Endothelial cell of umbilical vein (primary cell): Measurements from ENCODE around the gene MXI1. TPM values are rescaled to one million over a fixed set of nuclear protein-coding genes. Genes with fewer than 3 reads are reported as not detected.
"Not testable (repeated sequence)": the region's sequence is repeated elsewhere in the genome, so short reads cannot be mapped to it uniquely, and the experiment has no call there.

Experiments
- BruUV-seq: library from RNA; stranded (reverse); fragments of 400-500 nt; replicated peaks from 2 replicates; lab custom pipeline; 2021; lab: Mats Ljungman, UMichigan
- CTCF ChIA-PET: fragments of 300-600, 350-600 bp; sonication (Branson Sonifier 250); formaldehyde crosslinking; loops from one replicate; lab custom pipeline; 2021; ENCODE audit warnings: antibody characterized with exemption, inconsistent platforms; lab: Charles Lee
- POLR2A ChIA-PET: fragments of 300-600, 350-600 bp; sonication (Branson Sonifier 250); formaldehyde crosslinking; loops from one replicate; lab custom pipeline; 2021; ENCODE audit warnings: antibody characterized with exemption, inconsistent platforms; lab: Charles Lee
- DNase-seq: peaks from one replicate; pipeline ENCODE4 v3.0.0-alpha.2; 2011; ENCODE audit warnings: low read depth, low spot score
- FAIRE-seq: peaks from 2 replicates; lab custom pipeline; 2011; peaks lifted over from hg19 to GRCh38; lab: Jason Lieb, UNC
- H2AFZ ChIP-seq: 2 replicates; pipeline ENCODE4 v1.6.0; 2012; ENCODE audit warnings: low read depth, low read length, control low read depth, inconsistent platforms
- H3K27ac ChIP-seq: 2 replicates; pipeline ENCODE4 v1.5.1; 2011; ENCODE audit warnings: low read depth, mild to moderate bottlenecking, control low read depth, low read length, moderate library complexity; ENCODE audit not compliant: insufficient read depth
- H3K27me3 ChIP-seq, 2 experiments: 2 replicates each; pipeline versions ENCODE4 v1.6.0 to v1.6.1; 2011; ENCODE audit warnings: low read length in 2 of 2, mixed read lengths in 1 of 2; ENCODE audit not compliant: control insufficient read depth in 2 of 2, insufficient read depth in 2 of 2
- H3K36me3 ChIP-seq, 2 experiments: 2 replicates in 1 of 2; 3 replicates in 1 of 2; pipeline ENCODE4 v1.5.1; 2011; ENCODE audit warnings: low read length in 2 of 2, mild to moderate bottlenecking in 1 of 2, moderate library complexity in 1 of 2; ENCODE audit not compliant: control insufficient read depth in 2 of 2, insufficient read depth in 2 of 2; ENCODE audit errors: extremely low read depth in 1 of 2
- H3K4me1 ChIP-seq: 3 replicates; pipeline ENCODE4 v1.5.1; 2011; ENCODE audit warnings: mild to moderate bottlenecking, low read length; ENCODE audit not compliant: control insufficient read depth, insufficient read depth; ENCODE audit errors: extremely low read depth
- H3K4me2 ChIP-seq: 2 replicates; pipeline ENCODE4 v1.6.1; 2011; ENCODE audit warnings: low read length, control low read depth, mixed read lengths; ENCODE audit not compliant: insufficient read depth
- H3K4me3 ChIP-seq, 3 experiments: fragments of 200-600 bp in 1 of 3; sonication (generic), shearing (Covaris generic) in 1 of 3; replicated peaks in 1 of 3; 2 replicates each; pipeline ENCODE4 v1.5.1; 2011 to 2016; ENCODE audit warnings: control low read depth in 3 of 3, low read length in 3 of 3, mild to moderate bottlenecking in 2 of 3, inconsistent platforms in 1 of 3, low read depth in 1 of 3, moderate library complexity in 1 of 3; ENCODE audit not compliant: insufficient read depth in 1 of 3
- H3K79me2 ChIP-seq: 2 replicates; pipeline ENCODE4 v1.6.0; 2012; ENCODE audit warnings: low read length, inconsistent platforms; ENCODE audit not compliant: control insufficient read depth, insufficient read depth
- H3K9ac ChIP-seq: replicated peaks from 2 replicates; pipeline ENCODE3; 2011; ENCODE audit warnings: low read length, control low read depth; ENCODE audit not compliant: insufficient read depth; ENCODE audit errors: extremely low read depth
- H3K9me1 ChIP-seq: replicated peaks from 3 replicates; pipeline ENCODE4 v1.6.0; 2011; ENCODE audit warnings: mild to moderate bottlenecking, low read length; ENCODE audit not compliant: control insufficient read depth, insufficient read depth; ENCODE audit errors: extremely low read depth
- H3K9me3 ChIP-seq: replicated peaks from 2 replicates; pipeline ENCODE4 v1.5.1; 2012; ENCODE audit warnings: low read length, inconsistent platforms; ENCODE audit not compliant: control insufficient read depth, insufficient read depth
- H4K20me1 ChIP-seq: replicated peaks from 2 replicates; pipeline ENCODE3; 2011; ENCODE audit warnings: mild to moderate bottlenecking, low read length; ENCODE audit not compliant: control insufficient read depth, insufficient read depth; ENCODE audit errors: extremely low read depth
- CTCF ChIP-seq, 2 donors: IDR thresholded peaks; 1 replicate in 1 of 2; 2 replicates in 1 of 2; pipeline ENCODE4 v1.5.1; 2011; ENCODE audit warnings: low read length in 2 of 2, mild to moderate bottlenecking in 2 of 2, moderate library complexity in 2 of 2, control low read depth in 1 of 2, inconsistent platforms in 1 of 2, low read depth in 1 of 2; ENCODE audit not compliant: insufficient read depth in 1 of 2; ENCODE audit errors: extremely low read depth in 1 of 2
- EZH2 ChIP-seq: IDR thresholded peaks from 2 replicates; pipeline ENCODE4 v1.6.1; 2012; ENCODE audit warnings: borderline replicate concordance, low read depth, mild to moderate bottlenecking, moderate library complexity, low read length, inconsistent platforms; ENCODE audit not compliant: severe bottlenecking
- FOS ChIP-seq: IDR thresholded peaks from 2 replicates; pipeline ENCODE4 v1.6.1; 2011; ENCODE audit warnings: mild to moderate bottlenecking, low read length, moderate library complexity, borderline replicate concordance; ENCODE audit not compliant: insufficient read depth
- MAX ChIP-seq: IDR thresholded peaks from 2 replicates; pipeline ENCODE4 v1.6.1; 2011; ENCODE audit not compliant: insufficient read depth, insufficient read length
- MYC ChIP-seq: IDR thresholded peaks from one replicate; pipeline ENCODE4 v1.6.1; 2011; ENCODE audit warnings: mild to moderate bottlenecking, low read depth, low read length
- POLR2A ChIP-seq: IDR thresholded peaks from 2 replicates; pipeline ENCODE4 v1.6.1; 2012; ENCODE audit warnings: low read depth, mild to moderate bottlenecking, control low read depth, low read length
- dilution Hi-C: fragments of 300-500 bp; cut with MboI; formaldehyde crosslinking; loops from one replicate; pipeline ENCODE4 v1.15.0; 2019; ENCODE audit warnings: low sequenced_read_pairs; ENCODE audit not compliant: extremely low pct_ligation_motif_present
- intact Hi-C: fragments of 100-400 bp; cut with micrococcal nuclease; formaldehyde crosslinking; loops from one replicate; pipeline ENCODE4 v1.10.0; 2022
- polyA plus RNA-seq, 4 experiments: library from polyadenylated mRNA; depleted of rRNA in 3 of 4; stranded (reverse) in 3 of 4; unstranded in 1 of 4; fragments of >200 nt; gene quantifications; 2 replicates each; pipeline versions ENCODE4 v1.2.1 to v1.2.3, GENCODE V29; 2011 to 2012; ENCODE audit warnings: missing spikeins in 1 of 4
- total RNA-seq: library from RNA; stranded (reverse); gene quantifications from 2 replicates; pipeline ENCODE4 v1.2.3, GENCODE V29; 2021

Gene MXI1
- total and polyA plus RNA-seq, 2 donors (not counting 3 experiments of a cell fraction or from before 2014, with no cell fraction given) = 2.7 to 8.5 TPM

GRCh38 chr10:110185646-110186182 is 21.7 kb upstream of the MXI1 start:
- H3K9me3 ChIP-seq, H3K9me1 ChIP-seq, dilution Hi-C loops, H3K79me2 ChIP-seq, H3K9ac ChIP-seq, H3K4me3 ChIP-seq, FAIRE-seq, POLR2A ChIA-PET, H4K20me1 ChIP-seq, BruUV-seq, DNase-seq, intact Hi-C loops, H3K4me2 ChIP-seq, H2AFZ ChIP-seq, H3K36me3 ChIP-seq, H3K4me1 ChIP-seq, H3K27ac ChIP-seq: not testable (repeated sequence)
- peaks cover 0 to 10% of the 10 kb centered on the region in 2 experiments for H3K27me3 ChIP-seq
- CTCF ChIA-PET = interaction anchor here (1.1 to 1.2 kb wide), 2 partner anchors 9 to 10 kb away, joined by 3 read pairs; no protein-coding TSS in a partner anchor

GRCh38 chr10:110190170-110190569 is 17.2 kb upstream of the MXI1 start:
- Histone ChIP-seq H3K79me2 (no peaks in the 10 kb centered on the region), H3K36me3 (no peaks in the 10 kb centered on the region), H3K27ac (no peak overlapping the region), H3K9ac (no peak overlapping the region), H4K20me1 (no peaks in the 10 kb centered on the region), H3K9me3 (no peaks in the 10 kb centered on the region), H3K4me2 (no peak overlapping the region), H3K27me3 (peaks cover 0 to 18% of the 10 kb centered on the region in 2 experiments), H3K4me3 (no peak overlapping the region), H3K4me1 (no peaks in the 10 kb centered on the region), H2AFZ (no peak overlapping the region), H3K9me1 (no peaks in the 10 kb centered on the region)
- TF ChIP-seq EZH2 = no peak
- TF ChIP-seq CTCF (IDR thresholded peaks at IDR 0.05; ENCODE audit: extremely low read depth in 1 of 2, insufficient read depth in 1 of 2, low read depth in 1 of 2, low read length in 2 of 2) = no peak
- TF ChIP-seq MYC = no peak
- TF ChIP-seq MAX = no peak
- no peak for TF ChIP-seq FOS
- TF ChIP-seq POLR2A = no peak
- dilution Hi-C loops (no loop called here), intact Hi-C loops (no loop called here)
- ChIA-PET POLR2A (no interaction called here), CTCF (interaction anchor here (0.7 to 1.6 kb wide), 3 partner anchors 9 to 306 kb away, joined by 3 to 4 read pairs (median 3); no protein-coding TSS in a partner anchor)
- DNase-seq (no peak), FAIRE-seq (no peak)
- no TSS peak for BruUV-seq
